B cell (primary cell): Measurements from ENCODE around the gene MISP3.

Experiments
- CTCF ChIP-seq: fragments of 200-600 bp; IDR thresholded peaks from one replicate; pipeline ENCODE4 v1.8.0; 2022; ENCODE audit warnings: antibody characterized with exemption, mild to moderate bottlenecking
- EZH2 ChIP-seq: IDR thresholded peaks from 2 replicates; pipeline ENCODE4 v1.6.1; 2012; ENCODE audit warnings: borderline replicate concordance, low read depth, mild to moderate bottlenecking, moderate library complexity, low read length; ENCODE audit not compliant: insufficient read depth, poor library complexity, severe bottlenecking

GRCh38 chr19:14059093-14059480 is 13.5 kb upstream of the MISP3 start:
- TF ChIP-seq CTCF, result peak; percentile 81
- TF ChIP-seq EZH2, result no peak
